Stimulated activated CD4-positive, alpha-beta T cell treated with anti-CD3 and anti-CD28 coated beads, Interleukin-1b, Interleukin-23, amount 100 ng/mL, for 1 hour (primary cell): ENCODE measurements around the gene RBMS3.
"Not testable (repeated sequence)": the region's sequence is repeated elsewhere in the genome, so short reads cannot be mapped to it uniquely, and the experiment has no call there.

Source experiments
- DNase-seq, 2 donors: peaks; one replicate each; pipeline ENCODE4 v3.0.0-alpha.2; 2020; ENCODE audit warnings: low read depth in 2 of 2

RBMS3 gene

GRCh38 chr3:29385046-29385830 lies 104.4 kb downstream of the RBMS3 start:
- no peak for DNase-seq

- DNase-seq: no peak
Measured at GRCh38 chr3:29389362-29389761, 108.5 kb downstream of the RBMS3 start.

GRCh38 chr3:29392625-29393388 lies 111.9 kb downstream of the RBMS3 start:
- no peak for DNase-seq

GRCh38 chr3:29393946-29394345 lies 113.1 kb downstream of the RBMS3 start:
- DNase-seq: not testable (repeated sequence)

GRCh38 chr3:29397406-29397805 lies 116.5 kb downstream of the RBMS3 start:
- DNase-seq: no peak

GRCh38 chr3:29398787-29399186 lies 117.9 kb downstream of the RBMS3 start:
- no peak for DNase-seq

GRCh38 chr3:29406291-29406832 lies 125.5 kb downstream of the RBMS3 start:
- no peak for DNase-seq

GRCh38 chr3:29408676-29409075 lies 127.8 kb downstream of the RBMS3 start:
- no peak for DNase-seq

- DNase-seq: no peak
Measured at GRCh38 chr3:29409409-29409808, 128.5 kb downstream of the RBMS3 start.

- no peak for DNase-seq
Measured at GRCh38 chr3:29410220-29410619, 129.3 kb downstream of the RBMS3 start.

- no peak for DNase-seq
Measured at GRCh38 chr3:29410660-29411405, 130.0 kb downstream of the RBMS3 start.

- no peak for DNase-seq
Measured at GRCh38 chr3:29412110-29412509, 131.2 kb downstream of the RBMS3 start.

- no peak for DNase-seq
Measured at GRCh38 chr3:29414468-29415224, 133.8 kb downstream of the RBMS3 start.

GRCh38 chr3:29415482-29416223 lies 134.8 kb downstream of the RBMS3 start:
- no peak for DNase-seq

GRCh38 chr3:29416514-29416913 lies 135.6 kb downstream of the RBMS3 start:
- no peak for DNase-seq

GRCh38 chr3:29420106-29420505 lies 139.2 kb downstream of the RBMS3 start:
- no peak for DNase-seq

GRCh38 chr3:29426302-29427226 lies 145.7 kb downstream of the RBMS3 start:
- no peak for DNase-seq

- no peak for DNase-seq
Measured at GRCh38 chr3:29427266-29428103, 146.6 kb downstream of the RBMS3 start.
